ENCODE results near the gene DIAPH3.

DNA sequence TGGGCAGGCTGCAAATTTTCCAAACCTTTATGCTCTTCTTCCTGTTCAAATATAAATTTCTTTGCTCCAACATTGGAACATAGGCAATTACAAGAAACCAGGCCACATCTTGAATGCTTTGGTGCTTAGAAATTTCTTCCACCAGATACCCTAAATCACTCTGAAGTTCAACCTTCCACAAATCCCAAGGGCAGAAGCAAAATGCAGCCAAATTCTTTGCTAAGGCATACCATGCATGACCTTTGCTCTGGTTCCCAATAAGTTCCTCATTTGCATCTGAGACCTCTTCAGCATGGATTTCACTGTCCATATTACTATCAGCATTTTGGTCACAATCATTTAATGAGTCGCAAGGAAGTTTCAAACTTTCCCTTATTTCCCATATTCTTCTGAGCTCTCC is 130.9 kb downstream of the DIAPH3 start:
- TF ChIP-seq POLR2A (IDR thresholded peaks at IDR 0.05), result no peak
- TF ChIP-seq, protein P1, sequence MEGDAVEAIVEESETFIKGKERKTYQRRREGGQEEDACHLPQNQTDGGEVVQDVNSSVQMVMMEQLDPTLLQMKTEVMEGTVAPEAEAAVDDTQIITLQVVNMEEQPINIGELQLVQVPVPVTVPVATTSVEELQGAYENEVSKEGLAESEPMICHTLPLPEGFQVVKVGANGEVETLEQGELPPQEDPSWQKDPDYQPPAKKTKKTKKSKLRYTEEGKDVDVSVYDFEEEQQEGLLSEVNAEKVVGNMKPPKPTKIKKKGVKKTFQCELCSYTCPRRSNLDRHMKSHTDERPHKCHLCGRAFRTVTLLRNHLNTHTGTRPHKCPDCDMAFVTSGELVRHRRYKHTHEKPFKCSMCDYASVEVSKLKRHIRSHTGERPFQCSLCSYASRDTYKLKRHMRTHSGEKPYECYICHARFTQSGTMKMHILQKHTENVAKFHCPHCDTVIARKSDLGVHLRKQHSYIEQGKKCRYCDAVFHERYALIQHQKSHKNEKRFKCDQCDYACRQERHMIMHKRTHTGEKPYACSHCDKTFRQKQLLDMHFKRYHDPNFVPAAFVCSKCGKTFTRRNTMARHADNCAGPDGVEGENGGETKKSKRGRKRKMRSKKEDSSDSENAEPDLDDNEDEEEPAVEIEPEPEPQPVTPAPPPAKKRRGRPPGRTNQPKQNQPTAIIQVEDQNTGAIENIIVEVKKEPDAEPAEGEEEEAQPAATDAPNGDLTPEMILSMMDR (IDR thresholded peaks at IDR 0.05), result no peak
